DMS53 treated with DMSO at 0.1 percent for 48 hours (cell line): ENCODE data around the gene GPATCH2.

ENCODE experiments used
- DNase-seq: peaks from one replicate; lab custom pipeline; 2025; ENCODE audit not compliant: unreplicated experiment; lab: John Stamatoyannopoulos, UW

The GPATCH2 gene

DNA sequence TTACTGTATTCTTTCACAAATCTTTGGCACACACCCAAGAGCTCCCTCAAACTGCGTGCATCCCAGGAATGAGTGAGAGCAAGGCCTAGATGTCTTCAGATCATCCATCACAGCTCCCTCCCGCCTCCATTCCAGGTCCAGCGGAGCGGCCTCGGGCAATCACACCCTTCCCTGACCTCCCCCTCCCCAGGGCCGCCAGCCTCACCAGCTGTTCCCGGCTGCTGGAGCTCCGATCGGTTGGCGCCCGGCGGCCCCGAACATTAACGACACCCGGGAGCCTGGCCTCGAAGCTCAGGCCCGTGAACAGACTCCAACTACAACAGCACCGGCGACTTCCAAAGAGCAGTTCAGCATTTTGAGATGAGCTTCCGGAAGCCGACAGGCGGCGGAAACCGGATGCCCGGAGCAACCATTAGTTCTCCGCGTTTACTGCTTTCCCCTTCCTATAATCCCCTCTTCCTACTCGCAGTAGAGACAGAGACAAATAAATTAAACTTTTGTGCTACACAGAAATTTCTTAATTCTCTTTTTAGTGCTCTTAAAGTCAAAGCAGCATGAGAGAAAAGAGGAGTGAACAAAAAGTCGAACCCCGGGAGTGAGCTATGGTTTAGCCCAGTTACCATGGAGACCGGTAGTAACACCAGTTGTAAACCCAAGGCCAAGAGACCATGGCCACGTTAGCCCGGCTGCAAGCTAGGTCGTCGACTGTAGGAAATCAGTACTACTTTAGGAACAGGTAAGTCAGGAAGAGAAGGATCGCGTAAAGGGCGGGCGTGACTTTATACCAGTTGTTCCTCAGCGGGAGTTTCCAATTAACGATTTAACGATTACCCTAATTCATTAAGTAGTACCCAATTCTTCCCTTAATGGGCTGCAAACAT lies at the start of gene GPATCH2, which contains the start of gene SPATA17:
GPATCH2 (minus strand) TSS at position 380 of the 881 bp plus-strand sequence; CDS start at position 261, 119 bp downstream.
SPATA17 (plus strand) TSS at position 634 of the 881 bp plus-strand sequence; CDS start at position 669, 35 bp downstream.
- peak; percentile 99 for DNase-seq

DNA sequence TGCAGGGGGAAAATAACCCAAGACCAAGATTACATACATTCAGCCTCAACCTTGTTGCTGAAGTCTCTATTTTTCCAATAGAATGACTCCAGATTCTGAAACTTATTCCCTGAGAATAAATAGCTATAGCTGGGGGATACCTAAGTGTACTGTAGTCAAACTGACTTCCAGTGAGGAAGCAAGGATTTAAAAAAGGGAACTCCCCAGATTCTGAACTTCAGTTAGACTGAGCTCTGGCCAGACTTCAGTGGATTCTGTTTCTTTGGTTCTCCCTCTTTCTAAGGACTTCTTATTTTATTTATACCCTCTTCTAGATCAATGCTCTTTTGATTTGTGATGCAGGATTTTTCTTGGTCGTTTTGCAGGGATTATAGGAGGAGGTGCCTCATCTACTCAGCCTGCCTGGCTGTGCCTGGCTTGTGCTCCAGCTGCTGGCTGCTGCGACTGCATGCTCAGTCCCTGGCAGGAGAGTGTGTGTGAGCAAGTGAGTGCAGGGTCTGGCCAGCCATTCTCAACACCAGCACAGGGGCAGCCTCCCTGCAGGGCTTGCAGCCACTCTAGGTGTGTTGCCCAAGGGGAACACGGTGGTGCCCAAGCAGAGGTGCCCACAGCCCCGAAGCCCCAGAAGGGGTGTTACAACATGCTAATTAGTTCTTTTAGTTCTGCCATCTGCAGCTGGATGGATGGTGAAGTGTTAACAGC lies 43.3 kb upstream of the GPATCH2 start:
- DNase-seq = no peak

DNA sequence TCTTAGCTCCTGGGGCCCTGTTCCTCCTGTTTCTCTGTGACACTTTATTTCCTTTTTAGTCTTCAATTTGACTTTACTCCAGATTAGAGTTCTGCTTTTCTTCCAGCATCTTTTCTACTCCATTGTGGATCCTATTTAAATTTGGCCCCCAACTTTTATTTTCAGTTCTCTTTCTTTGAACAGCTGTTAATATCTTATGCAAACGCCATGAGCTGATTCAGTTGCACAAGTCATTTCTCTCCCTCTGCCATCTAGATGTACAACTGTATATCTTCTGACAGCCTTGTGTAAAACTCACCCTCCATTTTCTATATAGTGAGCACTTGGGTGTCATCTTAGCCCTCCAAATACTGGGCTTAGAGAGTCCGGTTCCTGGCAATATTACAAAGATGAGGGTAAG lies 42.5 kb upstream of the GPATCH2 start:
- no peak for DNase-seq

DNA sequence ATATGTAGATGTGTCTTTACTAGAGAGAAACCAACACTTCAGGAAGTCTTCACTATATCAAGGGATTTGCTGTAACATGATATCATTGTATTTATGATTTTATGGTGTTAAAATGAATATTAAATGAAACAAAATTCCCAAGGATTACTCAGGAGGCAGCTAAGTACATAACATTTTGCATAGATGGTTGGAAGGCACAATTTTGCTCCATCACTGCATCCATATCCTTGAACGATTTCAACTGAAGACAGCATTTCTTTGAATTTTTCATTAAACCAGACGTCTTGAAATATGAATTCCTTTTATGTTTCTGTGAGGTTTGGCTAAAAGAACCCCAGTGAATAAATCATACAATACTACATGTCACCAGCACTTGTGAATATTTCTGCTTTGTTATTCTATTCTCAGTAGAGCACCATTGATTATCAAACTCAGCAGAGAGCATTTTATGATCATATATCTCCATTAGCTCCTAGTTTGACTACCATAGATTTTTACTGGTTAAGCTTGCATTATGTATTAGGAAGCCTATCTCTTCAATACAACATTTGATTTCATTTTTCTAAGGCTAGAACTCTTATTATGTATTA lies 37.6 kb upstream of the GPATCH2 start:
- no peak for DNase-seq

DNA sequence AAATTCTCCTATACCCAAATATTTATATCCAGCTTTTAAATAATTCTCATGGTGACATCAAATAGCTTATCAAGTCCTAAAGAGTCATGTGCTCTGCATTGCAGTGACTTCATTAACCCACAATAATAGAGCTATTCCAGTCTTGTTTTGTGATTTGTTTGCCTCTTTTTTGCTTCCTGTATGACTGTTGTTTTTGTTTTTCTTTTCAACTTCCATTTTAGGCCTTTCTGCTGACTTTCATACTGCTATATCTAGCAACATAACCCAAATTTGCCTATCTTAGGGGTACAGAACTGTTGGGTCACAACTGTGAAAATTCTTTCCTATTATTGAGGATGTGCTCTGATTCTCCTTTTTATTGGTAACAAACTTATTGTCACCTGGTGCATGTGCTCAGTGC lies 30.5 kb upstream of the GPATCH2 start:
- DNase-seq = no peak

DNA sequence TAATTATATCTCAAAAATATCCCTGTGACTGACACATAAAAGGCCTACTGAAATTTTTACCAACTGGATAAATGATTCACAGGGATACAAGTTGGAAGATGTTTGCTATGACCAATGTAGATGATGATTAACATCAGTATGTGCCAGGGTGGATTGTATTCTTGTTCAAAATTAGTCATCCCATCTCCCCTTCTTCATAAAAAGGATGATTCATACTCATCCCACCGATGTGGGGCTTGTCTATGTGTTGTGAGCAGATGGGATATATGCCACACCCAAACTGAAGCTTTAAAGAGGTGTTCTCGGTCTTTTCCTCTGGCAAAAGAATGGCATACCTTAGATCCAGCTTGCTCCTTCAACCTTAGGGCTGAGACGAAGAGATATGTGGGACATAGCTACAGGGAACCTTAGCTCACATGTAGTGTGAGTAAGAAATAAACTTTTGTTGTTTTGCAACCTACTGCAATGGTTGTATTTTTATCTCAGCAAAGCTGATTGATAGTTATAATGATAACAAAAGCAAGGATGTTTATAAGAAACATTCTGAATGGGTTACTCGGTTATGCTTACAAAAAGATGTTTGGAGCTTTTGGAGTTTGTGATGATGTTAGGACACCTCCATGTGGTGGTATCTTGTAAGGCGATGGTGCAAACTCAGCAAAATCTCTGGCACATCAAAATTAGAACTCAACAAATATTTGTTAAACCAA lies 29.6 kb upstream of the GPATCH2 start:
- DNase-seq = no peak

DNA sequence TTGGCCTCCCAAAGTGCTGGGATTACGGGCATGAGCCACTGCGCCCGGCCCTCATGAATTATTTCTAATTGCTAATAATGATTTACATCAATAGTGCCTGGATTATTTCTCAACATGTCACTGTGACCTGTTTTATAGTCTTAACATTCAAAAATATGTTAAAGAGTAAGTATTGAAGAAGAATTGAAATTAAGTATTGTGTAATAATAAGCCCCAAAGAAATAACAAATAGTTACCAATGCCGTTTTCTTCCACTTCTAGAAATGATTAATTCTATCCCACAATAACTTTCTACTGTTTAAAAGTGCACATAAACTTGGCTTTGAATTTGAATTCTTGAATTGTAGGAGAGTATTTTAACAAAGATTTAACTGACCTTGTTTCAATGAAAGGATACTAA lies 19.8 kb upstream of the GPATCH2 start:
- DNase-seq = no peak

DNA sequence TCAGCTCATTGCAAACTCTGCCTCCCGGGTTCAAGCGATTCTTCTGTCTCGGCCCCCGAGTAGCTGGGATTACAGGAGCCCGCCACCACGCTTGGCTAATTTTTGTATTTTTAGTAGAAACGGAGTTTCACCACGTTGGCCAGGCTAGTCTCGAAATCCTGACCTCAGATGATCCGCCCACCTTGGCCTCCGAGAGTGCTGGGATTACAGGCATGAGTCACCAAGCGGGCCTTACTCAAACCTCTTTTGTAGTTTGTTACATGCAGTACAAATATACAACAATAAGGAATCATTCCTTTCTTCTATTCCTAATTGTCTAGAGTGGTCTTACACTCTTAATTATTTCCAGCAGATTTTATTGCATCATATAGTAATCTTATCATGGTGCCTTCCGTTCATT lies 16.9 kb upstream of the GPATCH2 start:
- no peak for DNase-seq

DNA sequence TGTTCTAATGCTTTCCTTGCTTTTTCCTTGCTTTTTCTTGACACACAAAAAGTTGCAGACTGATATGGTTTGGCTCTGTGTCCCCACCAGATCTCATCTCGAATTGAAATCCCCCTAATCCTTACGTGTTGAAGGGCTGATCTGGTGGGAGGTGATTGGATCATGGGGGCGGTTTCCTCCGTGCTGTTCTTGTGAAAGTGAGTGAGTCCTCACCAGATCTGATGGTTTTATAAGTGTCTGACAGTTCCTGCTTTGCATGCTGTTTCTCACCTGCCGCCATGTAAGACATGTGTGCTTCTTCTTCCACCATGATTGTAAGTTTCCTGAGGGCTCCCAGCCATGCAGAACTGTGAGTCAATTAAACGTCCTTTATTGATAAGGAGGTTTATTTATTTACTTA lies 11.6 kb upstream of the GPATCH2 start:
- DNase-seq = no peak

DNA sequence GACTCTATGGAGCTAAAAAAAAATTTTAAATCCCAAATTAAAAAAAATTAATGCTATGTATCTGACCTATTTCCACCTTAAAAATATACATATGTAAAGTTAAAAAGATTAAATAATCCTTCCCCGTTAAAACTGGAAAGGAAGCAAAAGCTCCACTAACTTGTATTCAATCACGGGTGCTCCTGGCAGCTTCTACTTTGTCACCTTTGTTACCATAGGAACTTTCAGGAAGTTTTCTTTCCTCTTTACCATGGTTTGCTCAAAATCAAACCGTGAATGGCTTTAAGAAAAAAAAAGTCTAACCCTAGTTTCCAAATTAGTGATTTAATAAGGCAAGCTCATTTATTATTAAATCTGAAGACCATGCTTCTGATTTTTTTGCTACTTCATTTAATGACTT lies 3.5 kb downstream of the GPATCH2 start:
- DNase-seq = no peak

DNA sequence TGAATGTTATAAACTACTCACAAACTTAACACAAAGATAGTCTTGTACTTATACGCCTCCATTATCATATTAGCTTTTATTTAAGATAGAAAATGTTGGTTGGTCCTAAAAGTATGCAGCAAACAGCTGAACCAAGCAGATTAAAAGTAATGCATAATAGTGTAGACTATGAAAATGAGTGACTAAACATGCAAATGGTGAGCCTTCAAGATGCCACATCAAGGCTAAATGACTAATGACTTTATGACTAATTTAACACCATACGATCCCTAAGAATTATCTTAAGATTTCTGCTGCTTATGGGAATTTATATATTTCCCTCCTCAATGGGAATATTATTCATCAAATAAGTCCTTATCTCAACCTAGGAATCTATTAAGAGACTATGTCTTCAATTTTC lies 4.6 kb downstream of the GPATCH2 start:
- DNase-seq = no peak

DNA sequence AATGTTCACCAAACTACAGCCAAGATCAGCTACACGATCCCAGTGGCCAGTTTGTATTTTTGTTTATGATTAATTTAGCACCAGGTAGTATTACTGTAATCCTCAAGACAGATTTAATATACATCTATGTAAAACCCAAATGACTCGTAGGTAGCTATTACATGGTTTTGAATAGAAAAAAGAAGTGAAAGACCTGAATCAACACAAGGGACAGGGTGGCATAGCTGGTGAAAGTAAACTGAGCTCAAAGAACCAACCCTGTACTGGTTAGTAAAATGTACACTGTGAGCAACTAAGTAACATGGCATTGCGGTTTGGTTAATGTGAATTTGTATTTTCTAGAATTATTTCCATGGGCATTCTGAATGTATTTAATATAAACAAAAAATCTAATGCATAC lies 8.8 kb downstream of the GPATCH2 start:
- DNase-seq = no peak

DNA sequence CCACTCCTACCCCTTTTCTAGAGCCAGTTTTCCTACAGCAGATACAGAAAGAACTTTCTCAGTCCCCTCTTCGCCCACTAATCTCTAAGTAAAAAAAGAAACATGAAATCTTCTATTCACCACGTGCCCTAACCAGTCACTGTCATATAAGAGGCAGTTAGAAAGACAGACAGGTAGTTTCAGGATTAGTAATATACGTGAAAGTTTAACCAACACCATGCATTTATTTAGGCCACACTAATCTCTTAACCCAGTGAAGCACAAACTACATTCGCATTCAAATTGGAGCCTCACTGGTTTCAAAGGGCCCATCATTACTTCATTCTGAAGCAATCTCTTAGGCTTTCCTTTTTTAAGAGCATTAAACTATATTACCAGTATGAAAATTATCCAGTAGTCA lies 10.1 kb downstream of the GPATCH2 start:
- no peak for DNase-seq

DNA sequence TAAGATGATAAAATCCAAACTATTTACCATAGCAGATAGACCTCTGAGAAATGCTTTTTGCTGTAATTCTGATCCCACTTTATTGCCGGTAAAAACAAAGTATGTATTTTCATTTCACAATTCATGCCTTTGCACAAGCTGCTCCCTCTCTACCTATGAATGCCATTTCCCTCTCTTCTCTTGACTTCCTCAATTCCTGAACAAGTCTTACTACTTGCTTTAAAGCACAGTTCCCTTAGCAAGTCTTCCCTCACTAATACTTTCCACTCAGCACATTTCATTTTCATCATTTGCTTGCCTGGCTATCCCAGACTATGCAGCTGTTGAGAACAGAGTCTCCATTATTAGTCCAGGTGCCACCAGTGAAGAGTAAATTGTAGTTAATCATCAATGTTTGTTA lies 13.8 kb downstream of the GPATCH2 start:
- DNase-seq = no peak

DNA sequence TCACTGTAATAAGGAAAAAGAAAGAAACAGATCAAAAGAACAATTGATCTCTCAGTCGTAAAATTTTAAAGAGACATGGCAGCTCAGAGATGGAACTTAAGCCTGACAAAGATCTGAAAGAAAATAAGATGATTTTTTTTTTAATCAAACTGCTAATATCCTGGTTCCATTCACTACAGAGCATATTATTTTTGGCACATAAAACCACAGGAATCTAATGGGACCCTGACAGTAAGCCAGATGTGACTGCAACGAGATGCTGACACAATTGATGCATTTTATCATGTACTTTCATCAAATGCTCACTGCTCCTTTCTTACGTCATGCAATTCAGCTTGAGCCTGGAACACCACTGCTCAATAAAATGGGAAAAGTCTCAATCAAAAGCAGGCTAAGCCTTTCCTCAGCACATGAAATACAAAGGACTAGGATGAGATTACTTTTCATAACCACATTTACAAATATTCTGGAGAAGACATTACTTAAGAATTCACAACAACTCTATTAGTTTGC lies 16.6 kb downstream of the GPATCH2 start:
- no peak for DNase-seq

DNA sequence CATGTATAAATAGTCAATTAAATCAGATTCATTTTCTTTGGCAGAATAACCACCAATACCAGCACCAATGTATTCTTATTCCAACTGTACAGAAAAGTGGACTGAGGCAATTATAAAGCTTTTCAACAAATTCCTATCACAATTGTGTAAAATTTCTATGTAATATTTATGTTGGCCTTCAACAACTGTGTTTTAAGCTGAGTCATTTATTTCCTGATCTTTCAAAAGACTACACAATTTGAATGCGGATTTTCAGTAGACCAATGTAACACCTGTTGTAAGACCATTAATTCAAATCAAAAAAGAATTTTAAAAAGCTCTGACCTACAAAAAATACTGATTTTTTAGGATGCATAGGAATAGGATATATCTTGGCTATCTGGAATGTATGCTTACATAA lies 25.5 kb downstream of the GPATCH2 start:
- no peak for DNase-seq

DNA sequence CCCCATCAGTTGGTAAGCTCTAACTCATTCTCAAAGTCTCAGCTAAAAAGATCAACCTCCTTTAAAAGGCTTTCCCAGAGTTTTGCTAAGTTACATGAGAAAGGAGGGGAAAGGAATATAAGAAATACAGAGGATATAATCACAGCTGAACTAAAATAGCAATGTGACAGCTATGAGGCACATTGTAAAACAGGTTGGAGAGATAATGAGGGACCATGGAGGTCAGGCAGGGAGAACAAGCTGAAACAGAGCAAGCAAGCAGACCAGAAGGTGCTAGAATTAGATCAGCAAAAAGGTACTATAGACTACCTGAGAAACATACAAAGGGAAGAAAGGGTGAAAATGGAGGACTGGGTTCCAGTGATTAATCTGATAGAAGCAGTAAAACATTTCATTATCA lies 28.5 kb downstream of the GPATCH2 start:
- no peak for DNase-seq

DNA sequence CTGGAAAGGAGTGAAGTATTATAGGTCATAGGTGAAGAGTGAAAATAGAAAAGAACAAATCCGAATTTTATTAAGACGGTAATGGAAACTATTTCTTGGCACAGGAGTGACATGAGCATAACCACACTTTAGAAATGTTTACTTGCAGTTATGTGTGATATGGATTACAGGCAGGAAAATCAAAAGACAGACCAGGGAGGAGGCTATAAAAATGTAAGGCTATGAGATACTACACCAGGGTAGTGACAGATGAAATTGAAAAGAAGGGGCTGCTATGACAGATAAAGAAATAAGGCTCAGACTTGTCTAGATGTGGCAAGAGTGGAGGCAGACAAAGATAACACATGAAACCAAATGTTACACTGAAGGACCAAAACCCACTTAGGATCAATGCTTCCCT lies 31.7 kb downstream of the GPATCH2 start:
- no peak for DNase-seq

DNA sequence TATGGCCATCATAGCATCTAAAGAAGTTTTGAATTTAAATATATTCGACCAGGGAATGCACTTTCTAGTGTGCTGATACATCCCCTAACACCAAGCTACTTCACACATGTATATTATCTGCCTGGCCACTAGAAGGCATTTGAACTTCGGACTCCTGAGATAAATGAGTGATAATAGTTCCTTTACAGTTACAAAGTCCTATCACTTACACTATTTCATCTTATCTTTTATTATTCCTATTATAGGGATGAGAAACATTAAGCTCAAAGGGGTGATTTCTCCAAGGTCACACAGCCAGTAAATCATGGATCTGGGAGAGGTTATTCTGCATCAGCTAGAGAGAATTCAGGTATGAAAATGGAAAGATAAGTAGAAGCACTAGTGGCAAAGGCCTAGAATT lies 40.3 kb downstream of the GPATCH2 start:
- DNase-seq = no peak

DNA sequence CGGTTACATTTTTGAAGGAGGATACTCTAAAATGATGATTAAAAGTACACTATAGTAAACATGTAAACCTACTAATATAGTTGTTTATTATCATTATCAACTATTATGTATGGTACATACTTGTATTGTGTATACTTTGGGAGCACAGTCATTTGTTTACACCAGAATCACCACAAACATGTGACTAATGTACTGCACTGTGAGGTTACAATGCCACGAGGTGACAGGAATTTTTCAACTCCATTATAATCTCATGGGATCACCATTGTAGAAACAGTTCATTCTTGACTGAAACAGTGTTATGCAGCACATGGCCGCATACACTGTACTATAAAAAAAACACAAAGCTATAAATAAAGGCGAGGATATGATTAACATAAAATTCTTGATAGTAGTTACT lies 44.3 kb downstream of the GPATCH2 start:
- DNase-seq = no peak

DNA sequence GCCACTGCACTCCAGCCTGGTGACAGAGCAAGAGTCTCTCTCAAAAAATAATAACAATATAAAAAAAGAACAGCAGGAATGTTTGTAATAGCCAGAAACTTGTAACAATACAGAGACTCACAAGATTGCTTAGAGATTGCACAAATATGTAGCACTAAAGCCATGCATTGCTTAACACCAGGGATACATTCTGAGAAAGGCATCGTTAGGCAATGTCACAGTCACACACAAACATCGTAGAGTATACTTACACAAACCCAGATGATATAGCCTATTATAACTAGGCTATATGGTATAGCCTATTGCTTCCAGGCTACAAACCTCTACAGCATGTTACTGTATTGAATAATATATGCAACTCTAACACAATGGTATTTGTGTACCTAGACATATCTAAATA lies 45.3 kb downstream of the GPATCH2 start:
- DNase-seq = no peak
